HCT116 (cell line): Measurements from ENCODE around the gene NRP1. TPM values are rescaled to one million over a fixed set of nuclear protein-coding genes. Genes with fewer than 3 reads are reported as not detected.

Experiments used
- ATAC-seq: fragments of 200-7000 bp; cut with Tn5 transposase; 2 replicates; pipeline ENCODE4 v1.9.1; 2020; ENCODE audit warnings: mild to moderate bottlenecking, moderate library complexity
- BruUV-seq: library from RNA; stranded (reverse); fragments of 400-500 nt; replicated peaks from 2 replicates; lab custom pipeline; 2021; lab: Mats Ljungman, UMichigan
- CTCF ChIA-PET: fragments of 300-600 bp; sonication (Branson Sonifier 250); formaldehyde crosslinking; loops from one replicate; lab custom pipeline; 2021; ENCODE audit warnings: antibody characterized with exemption; lab: Charles Lee
- POLR2A ChIA-PET: fragments of 300-600, 350-600 bp; sonication (Branson Sonifier 250); formaldehyde crosslinking; loops from one replicate; lab custom pipeline; 2021; ENCODE audit warnings: antibody characterized with exemption; lab: Charles Lee
- RAD21 ChIA-PET, 2 experiments: fragments of 300-600 bp; sonication (Branson Sonifier 250); formaldehyde crosslinking; loops; one replicate each; lab custom pipeline; 2023; ENCODE audit warnings: low total read pairs in 2 of 2; ENCODE audit not compliant: uncharacterized antibody in 2 of 2, unreplicated experiment in 2 of 2, low non-redundant PET in 1 of 2; lab: Charles Lee
- DNase-seq: peaks from one replicate; pipeline ENCODE4 v3.0.0-alpha.2; 2010; ENCODE audit warnings: low read depth, low spot score
- H2AFZ ChIP-seq: fragments of 200-600 bp; shearing (Covaris generic), sonication (generic); 2 replicates; pipeline ENCODE4 v1.6.1; 2017; ENCODE audit warnings: low read depth, mixed run types, mixed read lengths, antibody characterized with exemption, low read length; ENCODE audit not compliant: poor library complexity, severe bottlenecking
- H3K27ac ChIP-seq: 2 replicates; pipeline ENCODE4 v1.5.1; 2012; ENCODE audit warnings: low read depth, low read length
- H3K27me3 ChIP-seq: fragments of 200-600 bp; sonication (generic); 2 replicates; pipeline ENCODE4 v1.6.1; 2016; ENCODE audit warnings: mixed run types, low read length, mixed read lengths; ENCODE audit not compliant: insufficient read depth
- H3K36me3 ChIP-seq, 2 experiments: fragments of 200-500 bp in 1 of 2; fragments of 200-600 bp in 1 of 2; sonication (Bioruptor generic) in 1 of 2; sonication (generic) in 1 of 2; 2 replicates each; pipeline versions ENCODE4 v1.5.1 to v1.6.1; 2014 to 2016; ENCODE audit warnings: low read length in 2 of 2, inconsistent platforms in 1 of 2, mixed read lengths in 1 of 2, mixed run types in 1 of 2; ENCODE audit not compliant: insufficient read depth in 2 of 2, control insufficient read depth in 1 of 2
- H3K4me1 ChIP-seq, 2 experiments: fragments of 200-600 bp in 1 of 2; sonication (generic) in 1 of 2; 2 replicates each; pipeline versions ENCODE4 v1.5.1 to v1.6.1; 2012 to 2017; ENCODE audit warnings: low read length in 2 of 2, inconsistent platforms in 1 of 2, mild to moderate bottlenecking in 1 of 2, mixed read lengths in 1 of 2, mixed run types in 1 of 2, moderate library complexity in 1 of 2; ENCODE audit not compliant: insufficient read depth in 2 of 2, control insufficient read depth in 1 of 2
- H3K4me2 ChIP-seq: fragments of 200-600 bp; sonication (generic); 2 replicates; pipeline ENCODE4 v1.6.1; 2017; ENCODE audit warnings: mixed run types, low read length, mixed read lengths
- H3K4me3 ChIP-seq, 2 experiments: fragments of 200-600 bp in 1 of 2; sonication (generic) in 1 of 2; replicated peaks in 1 of 2; 2 replicates each; pipeline ENCODE4 v1.5.1; 2011 to 2016; ENCODE audit warnings: low read length in 2 of 2, control low read depth in 1 of 2, low read depth in 1 of 2, mild to moderate bottlenecking in 1 of 2, mixed read lengths in 1 of 2, mixed run types in 1 of 2
- H3K79me2 ChIP-seq: fragments of 200-600 bp; sonication (generic); 2 replicates; pipeline ENCODE4 v1.6.1; 2017; ENCODE audit warnings: mild to moderate bottlenecking, mixed run types, low read length, moderate library complexity, mixed read lengths; ENCODE audit not compliant: insufficient read depth
- H3K9ac ChIP-seq: fragments of 200-600 bp; sonication (generic); 2 replicates; pipeline ENCODE4 v1.6.1; 2016; ENCODE audit warnings: low read length, mixed read lengths
- H3K9me2 ChIP-seq: fragments of 200-600 bp; sonication (generic), shearing (Covaris generic); 2 replicates; pipeline ENCODE4 v1.6.1; 2017; ENCODE audit warnings: mixed run types, mild to moderate bottlenecking, moderate library complexity; ENCODE audit not compliant: insufficient read depth
- H3K9me3 ChIP-seq, 2 experiments: fragments of 200-500 bp in 1 of 2; fragments of 200-600 bp in 1 of 2; sonication (Bioruptor generic) in 1 of 2; sonication (generic) in 1 of 2; 2 replicates each; pipeline ENCODE4 v1.6.1; 2014 to 2017; ENCODE audit warnings: low read length in 2 of 2, mixed read lengths in 2 of 2, inconsistent platforms in 1 of 2, low read depth in 1 of 2, mild to moderate bottlenecking in 1 of 2, mixed run types in 1 of 2, moderate library complexity in 1 of 2; ENCODE audit not compliant: control insufficient read depth in 1 of 2, insufficient read depth in 1 of 2
- H4K20me1 ChIP-seq: fragments of 200-600 bp; sonication (generic), shearing (Covaris generic); 2 replicates; pipeline ENCODE4 v1.6.1; 2017; ENCODE audit warnings: mixed run types, mild to moderate bottlenecking, moderate library complexity; ENCODE audit not compliant: insufficient read depth
- ATF3 ChIP-seq: IDR thresholded peaks from 2 replicates; pipeline ENCODE4 v1.6.1; 2012
- CEBPB ChIP-seq: IDR thresholded peaks from 2 replicates; pipeline ENCODE4 v1.6.1; 2012; ENCODE audit warnings: low read depth
- ELF1 ChIP-seq: IDR thresholded peaks from 2 replicates; pipeline ENCODE4 v1.6.1; 2012; ENCODE audit warnings: low read depth, borderline replicate concordance
- EZH2 ChIP-seq: fragments of 200-600 bp; sonication (generic); IDR thresholded peaks from 2 replicates; pipeline ENCODE4 v1.6.1; 2017; ENCODE audit warnings: antibody characterized with exemption, mixed run types
- EZH2phosphoT487 ChIP-seq: fragments of 200-600 bp; IDR thresholded peaks from 2 replicates; pipeline ENCODE4 v1.6.1; 2018; ENCODE audit warnings: antibody characterized with exemption, borderline replicate concordance
- FOSL1 ChIP-seq: IDR thresholded peaks from 2 replicates; pipeline ENCODE4 v1.6.1; 2012; ENCODE audit warnings: low read depth
- JUND ChIP-seq: IDR thresholded peaks from 2 replicates; pipeline ENCODE4 v1.6.1; 2012
- RAD21 ChIP-seq: IDR thresholded peaks from 2 replicates; pipeline ENCODE4 v1.6.1; 2012; ENCODE audit warnings: low read depth, mild to moderate bottlenecking
- SIN3A ChIP-seq: IDR thresholded peaks from 2 replicates; pipeline ENCODE4 v1.6.1; 2012; ENCODE audit warnings: low read depth
- TCF7L2 ChIP-seq: IDR thresholded peaks from 2 replicates; pipeline ENCODE4 v1.7.0; 2011; ENCODE audit warnings: borderline replicate concordance, inconsistent platforms; ENCODE audit not compliant: insufficient read depth, insufficient read length; ENCODE audit errors: extremely low read depth
- YY1 ChIP-seq: IDR thresholded peaks from 2 replicates; pipeline ENCODE4 v1.6.1; 2011; ENCODE audit warnings: low read length, low read depth, moderate library complexity, mild to moderate bottlenecking; ENCODE audit not compliant: insufficient replicate concordance; ENCODE audit errors: extremely low read depth
- ZFX ChIP-seq: fragments of 450-650 bp; IDR thresholded peaks from 2 replicates; pipeline ENCODE4 v1.6.1; 2017
- ZNF274 ChIP-seq: fragments of 200-500 bp; sonication (Bioruptor generic); IDR thresholded peaks from 2 replicates; pipeline ENCODE4 v1.6.1; 2014; ENCODE audit warnings: mild to moderate bottlenecking, low read depth, low read length, inconsistent platforms
- intact Hi-C: fragments of 100-400 bp; cut with micrococcal nuclease; formaldehyde crosslinking; loops from 2 replicates; pipeline ENCODE4 v1.10.0; 2022
- total RNA-seq: library from RNA; stranded (reverse); gene quantifications from one replicate; pipeline ENCODE4 v1.2.1, GENCODE V29; 2021; ENCODE audit not compliant: unreplicated experiment
- TF ChIP-seq, protein P1 (sequence below): IDR thresholded peaks from 2 replicates; pipeline ENCODE4 v1.6.1; 2012; ENCODE audit warnings: low read depth
- TF ChIP-seq, protein P2 (sequence below), 3 experiments: fragments of 200-600 bp in 1 of 3; sonication (generic) in 1 of 3; IDR thresholded peaks in 2 of 3; conservative IDR thresholded peaks in 1 of 3; 2 replicates each; pipeline ENCODE4 v1.5.1; 2012 to 2017; ENCODE audit warnings: low read depth in 2 of 3, low read length in 2 of 3, antibody characterized with exemption in 1 of 3, borderline replicate concordance in 1 of 3, control low read depth in 1 of 3, mild to moderate bottlenecking in 1 of 3, mixed read lengths in 1 of 3, mixed run types in 1 of 3, moderate library complexity in 1 of 3; ENCODE audit not compliant: insufficient read depth in 1 of 3

Gene NRP1
- total RNA-seq, 1 experiment from 2014 or later, result 3.8 TPM

DNA sequence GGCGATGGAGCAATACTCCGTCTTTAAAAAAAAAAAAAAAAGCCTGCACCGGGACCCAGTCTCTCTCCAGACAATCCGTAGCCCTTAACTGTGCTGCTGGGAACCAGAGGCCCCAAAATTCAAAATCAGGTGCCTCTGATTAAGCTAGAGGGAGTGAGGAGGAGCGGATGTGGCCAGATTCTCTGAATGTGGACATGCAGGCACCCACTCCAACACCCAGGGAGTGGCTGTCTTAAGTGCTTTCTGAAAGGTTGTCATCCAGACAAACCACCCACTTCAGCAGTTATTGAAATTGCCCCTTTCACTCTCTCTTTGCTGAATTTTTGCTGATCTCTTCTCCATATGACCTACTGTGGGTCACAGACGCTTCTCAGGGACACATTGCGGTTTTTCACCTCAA lies 14.2 kb downstream of the NRP1 start:
- no peak for DNase-seq
- no peak overlapping the region for H2AFZ ChIP-seq
- ChIA-PET RAD21 (no interaction called here), POLR2A (no interaction called here), CTCF (no interaction called here)
- H3K4me3 ChIP-seq, result no peak overlapping the region
- H3K4me1 ChIP-seq, result no peaks in the 10 kb centered on the region
- no peak for TF ChIP-seq RAD21
- TF ChIP-seq ZNF274, result no peak
- TF ChIP-seq, protein P1, sequence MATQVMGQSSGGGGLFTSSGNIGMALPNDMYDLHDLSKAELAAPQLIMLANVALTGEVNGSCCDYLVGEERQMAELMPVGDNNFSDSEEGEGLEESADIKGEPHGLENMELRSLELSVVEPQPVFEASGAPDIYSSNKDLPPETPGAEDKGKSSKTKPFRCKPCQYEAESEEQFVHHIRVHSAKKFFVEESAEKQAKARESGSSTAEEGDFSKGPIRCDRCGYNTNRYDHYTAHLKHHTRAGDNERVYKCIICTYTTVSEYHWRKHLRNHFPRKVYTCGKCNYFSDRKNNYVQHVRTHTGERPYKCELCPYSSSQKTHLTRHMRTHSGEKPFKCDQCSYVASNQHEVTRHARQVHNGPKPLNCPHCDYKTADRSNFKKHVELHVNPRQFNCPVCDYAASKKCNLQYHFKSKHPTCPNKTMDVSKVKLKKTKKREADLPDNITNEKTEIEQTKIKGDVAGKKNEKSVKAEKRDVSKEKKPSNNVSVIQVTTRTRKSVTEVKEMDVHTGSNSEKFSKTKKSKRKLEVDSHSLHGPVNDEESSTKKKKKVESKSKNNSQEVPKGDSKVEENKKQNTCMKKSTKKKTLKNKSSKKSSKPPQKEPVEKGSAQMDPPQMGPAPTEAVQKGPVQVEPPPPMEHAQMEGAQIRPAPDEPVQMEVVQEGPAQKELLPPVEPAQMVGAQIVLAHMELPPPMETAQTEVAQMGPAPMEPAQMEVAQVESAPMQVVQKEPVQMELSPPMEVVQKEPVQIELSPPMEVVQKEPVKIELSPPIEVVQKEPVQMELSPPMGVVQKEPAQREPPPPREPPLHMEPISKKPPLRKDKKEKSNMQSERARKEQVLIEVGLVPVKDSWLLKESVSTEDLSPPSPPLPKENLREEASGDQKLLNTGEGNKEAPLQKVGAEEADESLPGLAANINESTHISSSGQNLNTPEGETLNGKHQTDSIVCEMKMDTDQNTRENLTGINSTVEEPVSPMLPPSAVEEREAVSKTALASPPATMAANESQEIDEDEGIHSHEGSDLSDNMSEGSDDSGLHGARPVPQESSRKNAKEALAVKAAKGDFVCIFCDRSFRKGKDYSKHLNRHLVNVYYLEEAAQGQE, result no peak
- TF ChIP-seq CEBPB, result no peak
- no peak for TF ChIP-seq ELF1
- no peak for TF ChIP-seq FOSL1
- no peaks in the 10 kb centered on the region for H4K20me1 ChIP-seq
- H3K9me2 ChIP-seq, result 0 out of 2 replicates have a peak, but pooled peaks cover 3% of the 10 kb centered on the region
- intact Hi-C loops, result loop anchor here (10.0 kb wide), 1 partner anchor 125 kb away; no protein-coding TSS in a partner anchor
- H3K9ac ChIP-seq, result no peak overlapping the region
- H3K4me2 ChIP-seq, result no peak overlapping the region
- no peaks in the 10 kb centered on the region for H3K27me3 ChIP-seq
- H3K36me3 ChIP-seq, result no peaks in the 10 kb centered on the region
- H3K9me3 ChIP-seq, result no peaks in the 10 kb centered on the region
- no TSS peak for BruUV-seq
- H3K79me2 ChIP-seq, result no peaks in the 10 kb centered on the region
- no peak for ATAC-seq
- no peak overlapping the region for H3K27ac ChIP-seq

DNA sequence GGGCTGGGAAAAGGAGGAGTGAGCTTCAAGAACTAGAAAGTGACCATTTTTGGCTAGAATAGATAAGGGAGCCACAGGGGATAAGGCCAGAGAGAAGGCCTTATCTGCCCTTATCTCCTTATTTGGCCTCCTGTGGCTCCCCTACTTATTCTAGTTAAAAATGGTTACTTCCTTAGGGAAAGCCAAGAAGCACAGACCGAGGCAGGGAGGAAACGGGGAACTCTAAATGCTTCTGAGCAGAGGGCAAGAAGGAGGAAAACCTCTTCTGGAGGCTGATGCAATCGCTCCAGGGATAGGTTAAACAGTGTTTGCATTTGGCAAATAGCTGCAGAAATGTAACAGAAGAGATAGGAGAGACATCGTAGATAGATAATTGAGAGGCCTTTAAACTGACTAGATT lies 18.6 kb downstream of the NRP1 start:
- H3K4me3 ChIP-seq, result no peak overlapping the region
- no TSS peak for BruUV-seq
- H3K9me3 ChIP-seq, result no peaks in the 10 kb centered on the region
- H3K4me2 ChIP-seq, result no peak overlapping the region
- no peaks in the 10 kb centered on the region for H3K27me3 ChIP-seq
- no peak overlapping the region for H2AFZ ChIP-seq
- intact Hi-C loops, result no loop called here
- H3K9me2 ChIP-seq, result 0 out of 2 replicates have a peak, but pooled peaks cover 3% of the 10 kb centered on the region
- H3K4me1 ChIP-seq, result no peaks in the 10 kb centered on the region
- H3K79me2 ChIP-seq, result no peaks in the 10 kb centered on the region
- CTCF ChIA-PET, result no interaction called here
- no peaks in the 10 kb centered on the region for H4K20me1 ChIP-seq
- H3K36me3 ChIP-seq, result no peaks in the 10 kb centered on the region
- no peak overlapping the region for H3K27ac ChIP-seq
- ATAC-seq (no peak), DNase-seq (no peak)
- no peak overlapping the region for H3K9ac ChIP-seq
- RAD21 ChIA-PET, result no interaction called here
- POLR2A ChIA-PET, result no interaction called here
- no peak for TF ChIP-seq ZFX
- no peak for TF ChIP-seq CEBPB
- TF ChIP-seq, protein P2, sequence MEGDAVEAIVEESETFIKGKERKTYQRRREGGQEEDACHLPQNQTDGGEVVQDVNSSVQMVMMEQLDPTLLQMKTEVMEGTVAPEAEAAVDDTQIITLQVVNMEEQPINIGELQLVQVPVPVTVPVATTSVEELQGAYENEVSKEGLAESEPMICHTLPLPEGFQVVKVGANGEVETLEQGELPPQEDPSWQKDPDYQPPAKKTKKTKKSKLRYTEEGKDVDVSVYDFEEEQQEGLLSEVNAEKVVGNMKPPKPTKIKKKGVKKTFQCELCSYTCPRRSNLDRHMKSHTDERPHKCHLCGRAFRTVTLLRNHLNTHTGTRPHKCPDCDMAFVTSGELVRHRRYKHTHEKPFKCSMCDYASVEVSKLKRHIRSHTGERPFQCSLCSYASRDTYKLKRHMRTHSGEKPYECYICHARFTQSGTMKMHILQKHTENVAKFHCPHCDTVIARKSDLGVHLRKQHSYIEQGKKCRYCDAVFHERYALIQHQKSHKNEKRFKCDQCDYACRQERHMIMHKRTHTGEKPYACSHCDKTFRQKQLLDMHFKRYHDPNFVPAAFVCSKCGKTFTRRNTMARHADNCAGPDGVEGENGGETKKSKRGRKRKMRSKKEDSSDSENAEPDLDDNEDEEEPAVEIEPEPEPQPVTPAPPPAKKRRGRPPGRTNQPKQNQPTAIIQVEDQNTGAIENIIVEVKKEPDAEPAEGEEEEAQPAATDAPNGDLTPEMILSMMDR (IDR thresholded peaks at IDR 0.05 in 2 of 3, conservative IDR thresholded peaks at IDR 0.05 in 1 of 3; ENCODE audit: borderline replicate concordance in 1 of 3, insufficient read depth in 1 of 3, low read depth in 2 of 3, low read length in 2 of 3), result no peak
- no peak for TF ChIP-seq FOSL1
- no peak for TF ChIP-seq TCF7L2
- TF ChIP-seq JUND, result no peak
- no peak for TF ChIP-seq ATF3
- TF ChIP-seq SIN3A, result no peak
- no peak for TF ChIP-seq EZH2phosphoT487
- no peak for TF ChIP-seq EZH2
- TF ChIP-seq YY1, result no peak
